Natural killer cell (primary cell): ENCODE results near the gene RCAN3. TPM values are rescaled to one million over a fixed set of nuclear protein-coding genes. Genes with fewer than 3 reads are reported as not detected.

Source experiments
- ATAC-seq, 3 donors: fragments of 150-1000 bp in 2 of 3; fragments of 200-7000 bp in 1 of 3; cut with Tn5 transposase; 1 replicate in 1 of 3; 2 replicates in 2 of 3; pipeline ENCODE4 v1.10.0; 2021; ENCODE audit warnings: mild to moderate bottlenecking in 2 of 3, moderate library complexity in 2 of 3
- DNase-seq, 2 donors: peaks; one replicate each; pipeline versions ENCODE4 v3.0.0 to v3.0.0-alpha.2; 2013 to 2021; ENCODE audit warnings: mixed read lengths in 1 of 2
- H3K27ac ChIP-seq: one replicate; pipeline ENCODE4 v1.5.1; 2013; ENCODE audit warnings: mild to moderate bottlenecking, low read length
- H3K27me3 ChIP-seq: one replicate; pipeline ENCODE4 v1.6.1; 2013; ENCODE audit warnings: low read length; ENCODE audit not compliant: control insufficient read depth, insufficient read depth
- H3K36me3 ChIP-seq: one replicate; pipeline ENCODE4 v1.6.1; 2013; ENCODE audit warnings: low read length; ENCODE audit not compliant: control insufficient read depth, insufficient read depth
- H3K4me1 ChIP-seq: one replicate; pipeline ENCODE4 v1.6.1; 2013; ENCODE audit warnings: low read length; ENCODE audit not compliant: control insufficient read depth, insufficient read depth
- H3K4me3 ChIP-seq: one replicate; pipeline ENCODE4 v1.5.1; 2013; ENCODE audit warnings: low read length
- H3K9me3 ChIP-seq: one replicate; pipeline ENCODE4 v1.6.1; 2013; ENCODE audit warnings: low read length; ENCODE audit not compliant: control insufficient read depth, insufficient read depth
- H3K27ac Mint-ChIP-seq, 2 donors: one replicate each; pipeline ENCODE4 v1.8.0; 2022; ENCODE audit warnings: mild to moderate bottlenecking in 2 of 2, mixed read lengths in 2 of 2, moderate library complexity in 1 of 2
- H3K27me3 Mint-ChIP-seq, 2 donors: one replicate each; pipeline ENCODE4 v1.8.0; 2022; ENCODE audit warnings: low read depth in 2 of 2, mixed read lengths in 2 of 2
- H3K36me3 Mint-ChIP-seq: one replicate; pipeline ENCODE4 v1.8.0; 2022; ENCODE audit warnings: mixed read lengths
- H3K4me1 Mint-ChIP-seq, 2 donors: one replicate each; pipeline ENCODE4 v1.8.0; 2022; ENCODE audit warnings: mixed read lengths in 2 of 2
- H3K4me3 Mint-ChIP-seq: one replicate; pipeline ENCODE4 v1.8.0; 2022; ENCODE audit warnings: mild to moderate bottlenecking, moderate library complexity, mixed read lengths
- H3K9me3 Mint-ChIP-seq, 2 donors: one replicate each; pipeline ENCODE4 v1.8.0; 2022; ENCODE audit warnings: mixed read lengths in 2 of 2
- WGBS: methylation state at CpG from one replicate; pipeline ENCODE4 v1.1.7; 2013; ENCODE audit warnings: missing lambda C conversion rate; ENCODE audit not compliant: insufficient coverage; 5-methylcytosine and 5-hydroxymethylcytosine counted together
- intact Hi-C: fragments of 100-400 bp; cut with micrococcal nuclease; formaldehyde crosslinking; loops from one replicate; pipeline ENCODE4 v1.14.2; 2022
- total RNA-seq, 4 donors: library from RNA; stranded (reverse); fragments of 120-200 nt in 1 of 4; gene quantifications; one replicate each; pipeline versions ENCODE4 v1.2.3 to v1.2.4, GENCODE V29; 2013 to 2022
- TF ChIP-seq, protein P1 (sequence below): fragments of 200-600 bp; IDR thresholded peaks from one replicate; pipeline ENCODE4 v1.8.0; 2022; ENCODE audit warnings: antibody characterized with exemption

The RCAN3 gene
- total RNA-seq, 3 donors from 2014 or later (not counting 1 experiment from before 2014, with no cell fraction given) = 4.5 to 8.1 (median 7.9) TPM

GRCh38 chr1:24557220-24557619, 54.6 kb downstream of the RCAN3 start:
- no peaks in the 10 kb centered on the region for H3K36me3 Mint-ChIP-seq
- H3K27me3 Mint-ChIP-seq = peaks cover 42 to 46% of the 10 kb centered on the region in 2 donors
- 98% methylated on average over 6 of the region's 6 CpGs for WGBS
- no peak overlapping the region for H3K4me3 ChIP-seq
- H3K4me1 ChIP-seq = peaks cover 10% of the 10 kb centered on the region
- H3K9me3 ChIP-seq = no peaks in the 10 kb centered on the region
- no peak overlapping the region for H3K27ac ChIP-seq
- no peaks in the 10 kb centered on the region for H3K36me3 ChIP-seq
- H3K27ac Mint-ChIP-seq = no peak overlapping the region
- no peaks in the 10 kb centered on the region for H3K9me3 Mint-ChIP-seq
- TF ChIP-seq, protein P1, sequence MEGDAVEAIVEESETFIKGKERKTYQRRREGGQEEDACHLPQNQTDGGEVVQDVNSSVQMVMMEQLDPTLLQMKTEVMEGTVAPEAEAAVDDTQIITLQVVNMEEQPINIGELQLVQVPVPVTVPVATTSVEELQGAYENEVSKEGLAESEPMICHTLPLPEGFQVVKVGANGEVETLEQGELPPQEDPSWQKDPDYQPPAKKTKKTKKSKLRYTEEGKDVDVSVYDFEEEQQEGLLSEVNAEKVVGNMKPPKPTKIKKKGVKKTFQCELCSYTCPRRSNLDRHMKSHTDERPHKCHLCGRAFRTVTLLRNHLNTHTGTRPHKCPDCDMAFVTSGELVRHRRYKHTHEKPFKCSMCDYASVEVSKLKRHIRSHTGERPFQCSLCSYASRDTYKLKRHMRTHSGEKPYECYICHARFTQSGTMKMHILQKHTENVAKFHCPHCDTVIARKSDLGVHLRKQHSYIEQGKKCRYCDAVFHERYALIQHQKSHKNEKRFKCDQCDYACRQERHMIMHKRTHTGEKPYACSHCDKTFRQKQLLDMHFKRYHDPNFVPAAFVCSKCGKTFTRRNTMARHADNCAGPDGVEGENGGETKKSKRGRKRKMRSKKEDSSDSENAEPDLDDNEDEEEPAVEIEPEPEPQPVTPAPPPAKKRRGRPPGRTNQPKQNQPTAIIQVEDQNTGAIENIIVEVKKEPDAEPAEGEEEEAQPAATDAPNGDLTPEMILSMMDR = no peak
- H3K4me3 Mint-ChIP-seq = no peak overlapping the region
- intact Hi-C loops = no loop called here
- no peak for DNase-seq
- H3K4me1 Mint-ChIP-seq = peaks cover 5 to 6% of the 10 kb centered on the region in 2 donors
- H3K27me3 ChIP-seq = peaks cover 14% of the 10 kb centered on the region
- no peak for ATAC-seq

DNA sequence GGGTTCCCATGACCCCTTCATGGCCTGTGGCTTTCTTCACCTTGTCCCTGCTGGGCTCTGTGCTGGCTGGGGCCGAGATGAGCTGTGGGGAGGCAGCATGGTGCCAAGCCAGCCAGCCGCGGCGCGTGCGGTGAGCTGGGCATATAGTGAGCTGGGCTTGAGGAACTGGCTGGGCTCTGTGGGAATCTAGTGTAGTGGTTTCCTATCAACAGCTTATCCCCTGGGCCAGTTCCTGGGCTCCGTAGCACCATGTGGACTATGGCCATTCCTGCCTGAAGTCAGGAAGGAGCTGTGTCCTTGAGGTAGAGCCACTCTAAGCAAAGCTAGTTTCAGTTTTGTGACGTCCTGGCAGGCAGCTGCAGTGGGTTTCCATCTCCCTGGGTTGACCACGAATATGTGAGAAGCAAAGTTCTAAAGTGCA, 55.1 kb downstream of the RCAN3 start:
- H3K4me1 Mint-ChIP-seq = peaks cover 5 to 6% of the 10 kb centered on the region in 2 donors
- 61% methylated on average over 9 of the region's 9 CpGs for WGBS
- H3K36me3 Mint-ChIP-seq = no peaks in the 10 kb centered on the region
- ATAC-seq (no peak), DNase-seq (no peak)
- Histone ChIP-seq H3K27ac (no peak overlapping the region), H3K27me3 (peaks cover 14% of the 10 kb centered on the region), H3K9me3 (no peaks in the 10 kb centered on the region), H3K4me1 (peaks cover 10% of the 10 kb centered on the region), H3K4me3 (no peak overlapping the region), H3K36me3 (no peaks in the 10 kb centered on the region)
- intact Hi-C loops = no loop called here
- H3K9me3 Mint-ChIP-seq = no peaks in the 10 kb centered on the region
- no peak overlapping the region for H3K4me3 Mint-ChIP-seq
- peaks cover 45% of the 10 kb centered on the region in 2 donors for H3K27me3 Mint-ChIP-seq
- H3K27ac Mint-ChIP-seq = no peak overlapping the region
- TF ChIP-seq, protein P1 = no peak

GRCh38 chr1:24558455-24558854, 55.8 kb downstream of the RCAN3 start:
- no peak for DNase-seq
- 86% methylated on average over 5 of the region's 7 CpGs for WGBS

More at GRCh38 chr1:24558455-24558854, 55.8 kb downstream of the RCAN3 start:
- H3K27ac Mint-ChIP-seq = no peak overlapping the region
- peaks cover 45% of the 10 kb centered on the region in 2 donors for H3K27me3 Mint-ChIP-seq
- H3K36me3 Mint-ChIP-seq = no peaks in the 10 kb centered on the region
- ATAC-seq = no peak
- no peak overlapping the region for H3K27ac ChIP-seq
- H3K9me3 ChIP-seq = no peaks in the 10 kb centered on the region
- no peaks in the 10 kb centered on the region for H3K9me3 Mint-ChIP-seq
- intact Hi-C loops = no loop called here
- H3K4me3 ChIP-seq = no peak overlapping the region
- no peaks in the 10 kb centered on the region for H3K36me3 ChIP-seq
- H3K4me3 Mint-ChIP-seq = no peak overlapping the region
- H3K27me3 ChIP-seq = peaks cover 14% of the 10 kb centered on the region
- peaks cover 10% of the 10 kb centered on the region for H3K4me1 ChIP-seq
- TF ChIP-seq, protein P1 = no peak
- peaks cover 5 to 6% of the 10 kb centered on the region in 2 donors for H3K4me1 Mint-ChIP-seq
